MM.1S (cell line): ENCODE data around the gene NME1.

Source experiments
- DNase-seq: peaks from one replicate; pipeline ENCODE4 v3.0.0-alpha.2; 2015
- H2AFZ ChIP-seq: fragments of 300-600 bp; sonication (generic); 2 replicates; pipeline ENCODE4 v1.6.0; 2016; ENCODE audit warnings: antibody characterized with exemption, low read length
- H3F3A ChIP-seq: fragments of 300-600 bp; sonication (generic); 2 replicates; pipeline ENCODE4 v1.6.1; 2016; ENCODE audit warnings: mild to moderate bottlenecking, antibody characterized with exemption, low read length, moderate library complexity, mixed read lengths; ENCODE audit not compliant: insufficient read depth
- H3K27ac ChIP-seq: fragments of 300-600 bp; sonication (generic); 2 replicates; pipeline ENCODE4 v1.5.1; 2016; ENCODE audit warnings: mild to moderate bottlenecking, low read length
- H3K27me3 ChIP-seq: fragments of 300-600 bp; sonication (generic); replicated peaks from 2 replicates; pipeline ENCODE4 v1.6.0; 2016; ENCODE audit warnings: low read length; ENCODE audit not compliant: insufficient read depth
- H3K36me3 ChIP-seq: fragments of 300-600 bp; sonication (generic); replicated peaks from 2 replicates; pipeline ENCODE4 v1.6.1; 2016; ENCODE audit warnings: mild to moderate bottlenecking, low read length, mixed read lengths; ENCODE audit not compliant: insufficient read depth
- H3K4me1 ChIP-seq: fragments of 300-600 bp; sonication (generic); 2 replicates; pipeline ENCODE4 v1.6.1; 2016; ENCODE audit warnings: low read length, mixed read lengths
- H3K4me2 ChIP-seq: fragments of 300-600 bp; sonication (generic); 2 replicates; pipeline ENCODE4 v1.6.0; 2016; ENCODE audit warnings: low read depth, low read length
- H3K4me3 ChIP-seq: fragments of 300-600 bp; sonication (generic); 2 replicates; pipeline ENCODE4 v1.5.1; 2016; ENCODE audit warnings: low read length, mixed read lengths
- H3K79me2 ChIP-seq: fragments of 300-600 bp; sonication (generic); 2 replicates; pipeline ENCODE4 v1.6.1; 2016; ENCODE audit warnings: mixed run types, low read length, mixed read lengths
- H3K9ac ChIP-seq: fragments of 300-600 bp; sonication (generic); 2 replicates; pipeline ENCODE4 v1.6.1; 2016; ENCODE audit warnings: low read length, mixed read lengths
- H3K9me2 ChIP-seq: fragments of 300-600 bp; sonication (generic); replicated peaks from 2 replicates; pipeline ENCODE4 v1.6.1; 2016; ENCODE audit warnings: mild to moderate bottlenecking, low read length, mixed read lengths; ENCODE audit not compliant: insufficient read depth
- H3K9me3 ChIP-seq: fragments of 300-600 bp; sonication (generic); replicated peaks from 2 replicates; pipeline ENCODE4 v1.6.1; 2016; ENCODE audit warnings: mild to moderate bottlenecking, low read length, mixed read lengths; ENCODE audit not compliant: insufficient read depth
- H4K20me1 ChIP-seq: fragments of 300-600 bp; sonication (generic); 2 replicates; pipeline ENCODE4 v1.6.1; 2016; ENCODE audit warnings: mild to moderate bottlenecking, low read length, moderate library complexity, mixed read lengths; ENCODE audit not compliant: insufficient read depth
- CTCF ChIP-seq: fragments of 300-600 bp; sonication (generic); IDR thresholded peaks from 2 replicates; pipeline ENCODE4 v1.5.1; 2016; ENCODE audit warnings: antibody characterized with exemption, low read length, mixed read lengths
- EZH2 ChIP-seq: fragments of 300-600 bp; sonication (generic); optimal IDR thresholded peaks from 2 replicates; pipeline ENCODE3; 2017; ENCODE audit warnings: low read depth, mild to moderate bottlenecking, antibody characterized with exemption, low read length, mixed read lengths
- EZH2phosphoT487 ChIP-seq: fragments of 300-600 bp; sonication (generic); IDR thresholded peaks from 2 replicates; pipeline ENCODE4 v1.6.1; 2018; ENCODE audit warnings: antibody characterized with exemption, low read length

Gene NME1

DNA sequence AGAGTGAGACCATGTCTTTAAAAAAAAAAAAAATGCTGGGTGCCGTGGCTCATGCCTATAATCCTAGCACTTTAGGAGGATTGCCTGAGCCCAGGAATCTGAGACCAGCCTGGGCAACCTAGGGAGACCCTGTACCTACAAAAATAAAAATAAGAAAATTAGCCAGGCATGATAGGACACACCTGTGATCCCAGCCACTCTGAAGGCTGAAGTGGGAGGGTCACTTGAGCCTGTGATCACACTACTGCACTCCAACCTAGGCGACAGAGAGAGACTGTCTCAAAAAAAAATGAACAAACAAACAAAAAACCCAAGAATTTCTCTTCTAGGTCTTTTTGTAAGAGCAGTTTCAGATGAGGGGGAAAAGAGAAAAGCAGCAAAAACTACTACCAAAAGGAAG is 47.5 kb downstream of the NME1 start:
- Histone ChIP-seq H3K9me2 (no peaks in the 10 kb centered on the region), H2AFZ (no peak overlapping the region), H3K36me3 (no peaks in the 10 kb centered on the region; the same call in 1 of the 2 replicates), H3K4me2 (no peak overlapping the region), H3K4me1 (no peaks in the 10 kb centered on the region), H3K9ac (no peak overlapping the region), H4K20me1 (no peaks in the 10 kb centered on the region), H3K9me3 (no peaks in the 10 kb centered on the region), H3K27ac (no peak overlapping the region), H3F3A (no peaks in the 10 kb centered on the region), H3K79me2 (no peaks in the 10 kb centered on the region), H3K4me3 (no peak overlapping the region), H3K27me3 (no peaks in the 10 kb centered on the region)
- no peak for DNase-seq
- TF ChIP-seq CTCF (no peak), EZH2 (no peak), EZH2phosphoT487 (no peak)

- no peaks in the 10 kb centered on the region; the same call in 1 of the 2 replicates for H3K36me3 ChIP-seq
- no peak overlapping the region for H3K9ac ChIP-seq
- H3K4me1 ChIP-seq, result no peaks in the 10 kb centered on the region
- H3K27me3 ChIP-seq, result no peaks in the 10 kb centered on the region
- no peaks in the 10 kb centered on the region for H3K79me2 ChIP-seq
- no peaks in the 10 kb centered on the region for H3K9me2 ChIP-seq
- no peak overlapping the region for H2AFZ ChIP-seq
- H3K4me3 ChIP-seq, result no peak overlapping the region
- no peak overlapping the region for H3K27ac ChIP-seq
- H4K20me1 ChIP-seq, result no peaks in the 10 kb centered on the region
- H3K9me3 ChIP-seq, result no peaks in the 10 kb centered on the region
- no peak overlapping the region for H3K4me2 ChIP-seq
- no peaks in the 10 kb centered on the region for H3F3A ChIP-seq
- TF ChIP-seq EZH2 (no peak), EZH2phosphoT487 (no peak), CTCF (no peak)
- no peak for DNase-seq
These were observed 50.5 kb downstream of the NME1 start for GRCh38 chr17:51203838-51204237.
